HG03045 (cell line): ENCODE data around the gene TRIM37.
"Not testable (repeated sequence)": the region's sequence is repeated elsewhere in the genome, so short reads cannot be mapped to it uniquely, and the experiment has no call there.

Source experiments
- ATAC-seq: cut with Tn5 transposase; IDR thresholded peaks from one replicate; pipeline ENCODE4 v1.9.1; 2021; ENCODE audit warnings: mild to moderate bottlenecking, moderate library complexity; ENCODE audit not compliant: unreplicated experiment

The TRIM37 gene

DNA sequence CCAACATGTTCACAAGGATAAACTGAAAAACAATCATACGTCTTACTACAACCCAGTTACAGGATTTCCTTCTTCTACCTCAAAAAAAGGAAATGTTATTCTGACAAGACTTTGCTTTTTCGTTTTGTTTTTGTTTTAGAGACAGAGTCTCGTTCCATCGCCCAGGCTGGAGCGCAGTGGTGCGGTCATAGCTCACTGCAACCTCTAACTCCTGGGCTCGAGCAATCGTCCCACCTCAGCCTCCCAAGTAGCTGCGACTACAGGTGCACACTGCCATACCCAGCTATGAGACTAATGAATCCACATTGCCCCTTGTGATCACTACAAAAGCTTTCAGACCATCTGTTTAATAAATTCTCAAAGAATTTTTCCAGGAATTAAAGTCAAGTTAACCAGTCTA lies 8.8 kb upstream of the TRIM37 start:
- ATAC-seq: no peak

DNA sequence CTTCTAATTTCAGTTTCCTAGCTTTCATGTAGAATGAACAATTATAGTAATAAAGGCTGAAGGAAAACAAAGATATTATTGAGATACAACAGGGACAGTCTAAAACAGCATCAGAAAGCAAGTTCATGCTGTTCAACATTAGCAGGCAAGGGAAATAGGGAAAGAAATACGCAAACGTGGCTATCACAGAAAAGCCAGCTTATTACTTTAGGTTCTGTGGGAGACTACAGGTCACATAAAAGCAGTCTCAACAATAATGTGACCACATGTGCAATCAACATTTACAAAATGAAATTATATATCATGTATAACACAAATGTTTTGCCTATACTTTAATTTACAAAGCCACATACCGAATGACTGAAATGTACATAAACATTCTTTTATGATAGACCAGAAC lies 4.9 kb upstream of the TRIM37 start:
- ATAC-seq: no peak

DNA sequence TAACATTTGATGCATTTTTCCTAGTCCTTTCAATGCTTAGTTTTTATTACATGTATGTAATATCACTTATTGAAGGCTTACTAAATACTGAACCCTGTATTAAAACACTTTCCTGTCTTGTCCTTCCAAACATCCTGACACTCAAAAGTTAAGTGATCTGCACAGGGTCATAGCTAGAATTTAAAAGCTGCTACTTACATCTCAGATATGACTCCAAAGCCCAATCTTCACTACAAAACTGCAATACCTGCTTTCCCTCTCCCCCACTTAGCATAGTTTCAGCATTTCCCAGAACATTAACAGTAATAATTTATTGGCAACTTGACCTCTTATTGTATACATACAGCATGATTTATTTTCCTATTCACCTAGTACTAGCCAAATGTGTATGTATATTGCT lies 4.3 kb upstream of the TRIM37 start:
- no peak for ATAC-seq

DNA sequence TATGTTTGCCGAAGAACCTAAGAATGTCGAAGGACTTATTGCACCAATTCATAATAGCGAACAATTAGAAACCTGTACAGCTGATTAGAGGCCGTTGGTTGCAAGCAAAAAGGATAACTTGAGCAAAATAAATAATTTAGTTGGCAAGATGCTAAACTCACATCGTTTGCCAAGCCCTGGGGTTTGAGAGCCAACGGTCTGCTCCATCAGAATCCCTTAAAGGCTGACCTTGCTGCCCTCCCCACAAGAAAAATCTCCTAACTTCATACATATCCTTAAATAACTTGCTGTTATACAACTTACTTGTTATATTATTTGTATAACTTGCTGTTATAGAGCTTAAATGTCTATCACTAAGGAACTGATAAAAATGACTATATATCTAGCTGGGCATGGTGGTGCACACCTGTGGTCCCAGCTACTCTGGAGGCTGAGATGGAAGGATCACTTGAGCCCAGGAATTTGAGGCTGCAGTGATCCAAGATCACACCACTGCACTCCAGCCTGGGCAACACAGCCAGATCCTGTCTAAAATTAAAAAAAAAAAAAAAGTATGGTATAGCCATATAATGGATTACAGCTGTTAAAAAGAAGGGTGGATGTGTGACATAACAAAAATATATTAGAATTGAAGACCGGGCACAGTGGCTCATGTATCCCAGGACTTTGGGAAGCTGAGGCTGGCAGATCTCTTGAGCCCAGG lies 1.9 kb upstream of the TRIM37 start:
- ATAC-seq: no peak

DNA sequence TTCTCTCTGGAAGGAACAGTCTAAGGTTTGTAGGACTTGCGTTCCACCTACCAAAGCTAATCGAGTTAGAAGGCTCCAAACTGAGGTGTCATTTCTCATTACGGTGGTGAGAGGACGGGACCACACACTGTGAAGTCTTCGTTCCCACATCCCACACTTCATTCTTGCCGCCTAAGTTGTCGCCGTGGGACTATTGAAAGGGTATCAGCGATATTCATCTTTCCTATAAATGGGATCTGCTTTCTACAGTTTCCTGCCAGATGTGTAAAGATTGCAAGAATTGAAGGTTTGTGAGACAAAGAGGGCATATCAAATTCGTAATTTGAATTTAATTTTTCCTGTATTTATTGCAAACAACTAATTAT lies 608 bp upstream of the TRIM37 start:
- ATAC-seq: no peak

DNA sequence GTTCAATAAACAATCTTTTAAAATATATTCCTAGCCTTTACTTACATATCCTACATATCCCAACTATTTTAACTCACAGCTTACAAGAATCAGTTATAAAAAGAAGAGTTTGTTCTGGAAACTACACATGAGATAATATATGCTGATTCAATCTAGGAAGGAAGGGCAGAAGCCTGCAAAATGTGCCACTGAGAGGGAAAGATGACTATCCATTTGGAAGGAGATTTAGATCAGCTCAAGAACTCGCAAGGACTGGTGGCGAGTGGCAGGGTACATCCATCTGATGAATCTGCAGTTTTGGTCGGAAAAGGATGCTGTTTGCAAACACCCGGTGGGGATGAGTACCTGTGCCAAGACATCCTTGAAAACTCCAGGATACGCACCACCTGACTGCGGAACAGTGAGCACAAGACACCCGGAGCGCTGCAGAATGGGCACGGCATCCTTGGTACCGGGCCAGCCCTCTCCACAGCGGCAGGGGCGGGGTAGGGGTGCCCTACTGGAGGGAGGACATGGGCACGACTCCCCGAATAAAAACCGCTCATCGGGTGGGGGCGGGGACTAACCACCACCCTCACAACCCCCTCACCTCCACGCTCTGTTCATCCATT lies 723 bp downstream of the TRIM37 start:
- peak; percentile 25 for ATAC-seq

DNA sequence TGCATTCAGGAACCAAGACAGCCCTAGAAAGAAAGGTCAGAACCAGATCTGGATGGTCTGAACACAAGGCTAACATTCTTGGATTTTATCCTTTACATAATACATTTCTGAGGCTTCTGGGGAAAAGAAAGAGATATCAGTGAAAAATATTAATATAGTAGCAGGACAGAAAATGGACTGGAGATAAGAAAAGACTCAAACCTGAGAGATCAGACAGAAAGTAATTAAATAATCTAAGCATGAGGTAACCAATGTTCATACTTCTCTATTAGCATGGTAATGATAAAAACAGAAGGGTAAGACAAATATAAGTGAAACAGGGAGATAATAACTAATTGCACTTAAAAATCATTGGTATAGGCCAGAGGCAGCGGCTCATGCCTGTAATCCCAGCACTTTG lies 5.5 kb downstream of the TRIM37 start:
- no peak for ATAC-seq

DNA sequence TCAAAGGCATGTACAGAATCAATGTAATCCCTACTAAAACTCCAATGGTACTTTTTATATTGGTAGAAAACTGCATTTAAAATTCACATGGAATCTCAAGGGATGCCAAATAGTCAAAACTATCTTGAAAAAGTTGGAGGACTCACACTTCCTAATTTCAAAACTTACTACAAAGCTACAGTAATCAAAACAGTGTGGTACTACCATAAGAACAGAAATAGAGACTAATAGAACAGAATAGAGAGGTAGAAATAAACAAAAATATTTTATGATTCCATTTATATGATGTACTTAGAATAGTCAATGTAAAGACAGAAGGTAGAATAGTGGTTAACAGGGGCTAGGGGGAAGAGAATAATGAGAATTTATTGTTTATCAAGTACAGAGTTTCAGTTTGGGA lies 8.8 kb downstream of the TRIM37 start:
- no peak for ATAC-seq

DNA sequence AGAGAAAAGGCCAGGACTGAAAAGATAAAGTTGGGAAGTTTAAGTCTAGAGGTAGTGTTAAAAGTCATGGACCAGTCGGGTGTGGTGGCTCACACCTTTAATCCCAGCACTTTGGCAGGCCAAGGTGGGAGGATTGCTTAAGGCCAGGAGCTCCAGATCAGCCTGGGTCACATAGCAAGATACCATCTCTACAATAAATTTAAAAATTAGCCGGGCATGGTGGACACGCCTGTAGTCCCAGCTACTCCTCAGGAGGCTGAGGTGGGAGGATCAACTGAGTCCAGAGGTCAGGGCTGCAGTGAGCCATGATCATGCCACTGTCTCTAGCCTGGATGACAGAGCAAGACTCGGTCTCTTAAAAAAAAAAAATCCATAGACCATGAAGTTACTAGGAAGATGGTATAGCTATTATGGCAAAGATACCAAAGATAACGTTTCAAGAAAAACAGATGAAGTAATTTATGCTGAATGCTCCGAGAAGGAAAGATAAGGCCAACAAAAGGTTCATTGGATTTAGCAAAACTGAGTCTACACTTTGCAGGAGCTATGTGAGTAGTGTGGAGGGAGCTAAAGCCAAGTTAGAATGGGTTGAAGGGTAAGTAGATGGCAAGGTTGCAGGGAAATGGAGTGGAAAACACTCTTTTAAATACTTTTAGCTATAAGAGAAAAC lies 11.7 kb downstream of the TRIM37 start:
- ATAC-seq: no peak

DNA sequence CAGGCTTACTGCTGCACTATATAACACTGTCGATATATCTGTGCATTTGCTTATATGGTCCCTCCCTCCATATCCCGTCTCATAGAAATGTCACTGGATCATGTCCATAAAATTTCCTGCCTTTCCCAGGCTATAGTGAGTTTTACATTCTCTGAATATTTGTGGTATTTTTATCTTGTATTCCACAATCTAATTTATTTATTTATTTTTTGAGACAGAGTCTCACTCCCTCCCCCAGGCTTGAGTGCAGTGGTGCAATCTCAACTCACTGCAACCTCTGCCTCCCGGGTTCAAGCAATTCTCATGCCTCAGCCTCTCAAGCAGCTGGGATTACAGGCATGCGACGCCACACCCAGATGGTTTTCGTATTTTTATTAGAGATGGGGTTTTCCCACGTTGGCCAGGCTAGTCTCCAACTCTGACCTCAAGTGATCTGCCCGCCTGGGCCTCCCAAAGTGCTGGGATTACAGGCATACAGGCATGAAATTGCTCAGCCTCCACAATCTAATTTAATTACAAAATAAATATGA lies 12.9 kb downstream of the TRIM37 start:
- no peak for ATAC-seq

DNA sequence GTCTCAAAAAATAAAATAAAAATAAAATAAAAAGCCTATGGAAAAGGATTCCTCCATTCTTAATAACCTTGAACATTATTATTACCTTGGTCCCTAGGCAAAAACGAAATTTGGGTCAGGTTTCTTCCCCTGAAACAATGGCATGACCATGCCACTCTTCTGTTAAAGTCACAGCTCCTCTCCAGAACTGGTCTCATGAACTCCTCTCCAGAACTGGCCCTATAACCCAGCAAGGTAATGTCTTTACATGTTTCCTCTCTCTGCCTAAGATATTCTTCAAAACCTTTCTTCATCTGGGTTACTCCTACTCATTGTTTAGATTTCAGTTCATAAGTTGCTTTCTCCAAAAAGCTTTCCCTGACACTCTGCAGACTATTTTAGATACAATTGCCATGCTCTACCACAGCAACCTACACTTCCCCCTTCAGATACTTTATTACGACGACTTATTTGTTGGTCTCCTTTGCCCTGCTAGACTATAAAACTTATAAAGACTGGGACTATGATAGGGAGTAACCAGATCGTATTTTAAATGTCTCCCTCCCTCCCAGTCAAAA lies 13.5 kb downstream of the TRIM37 start:
- ATAC-seq: no peak

DNA sequence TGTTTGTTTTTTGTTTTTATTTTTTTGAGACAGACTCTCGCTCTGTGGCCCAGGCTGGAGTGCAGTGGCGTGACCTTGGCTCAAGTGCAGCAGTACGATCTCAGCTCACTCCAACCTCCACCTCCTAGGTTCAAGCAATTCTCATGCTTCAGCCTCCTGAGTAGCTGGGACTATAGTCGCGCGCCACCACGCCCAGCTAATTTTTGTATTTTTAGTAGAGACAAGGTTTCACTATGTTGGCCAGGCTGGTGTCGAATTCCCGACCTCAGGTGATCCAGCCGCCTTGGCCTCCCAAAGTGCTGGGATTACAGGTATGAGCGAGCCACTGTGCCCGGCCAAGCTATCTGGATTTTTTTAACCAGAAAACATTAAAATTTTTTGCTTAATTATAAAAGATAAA lies 16.1 kb downstream of the TRIM37 start:
- ATAC-seq: not testable (repeated sequence)

DNA sequence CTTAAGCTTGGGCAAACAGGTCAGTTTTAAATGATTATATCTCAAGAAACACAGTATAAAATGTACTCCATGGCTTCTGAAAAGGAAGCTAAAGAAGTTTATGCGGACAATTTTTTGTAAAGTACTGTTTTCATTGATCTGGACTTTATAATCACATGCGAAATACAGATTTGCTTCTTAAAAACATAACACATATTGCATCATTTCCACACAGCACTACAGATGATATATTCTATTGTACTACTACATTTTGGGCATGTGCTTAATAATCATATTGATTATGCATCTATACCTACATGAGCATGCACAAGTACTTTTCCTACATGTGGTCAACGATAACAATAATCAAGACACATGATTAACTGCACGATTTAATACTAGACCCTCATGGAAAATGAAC lies 22.5 kb downstream of the TRIM37 start:
- ATAC-seq: no peak

DNA sequence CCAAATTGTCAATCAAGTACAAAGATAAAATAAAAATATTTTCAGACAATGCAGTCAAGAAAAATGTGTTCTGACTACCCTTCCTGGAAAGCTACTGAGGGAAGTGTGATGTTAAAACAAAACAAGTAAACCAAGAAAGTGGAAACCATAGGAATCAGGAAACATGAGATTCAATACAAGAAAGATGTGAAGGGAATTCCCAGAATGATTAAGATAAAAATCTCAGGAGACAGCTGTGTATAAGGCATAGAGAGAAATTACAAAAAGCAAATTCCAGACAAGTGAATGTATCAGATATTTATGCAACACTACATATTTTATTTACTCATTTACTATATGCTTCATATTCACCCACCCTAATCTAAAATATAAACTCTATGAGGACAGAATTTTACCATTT lies 32.2 kb downstream of the TRIM37 start:
- no peak for ATAC-seq

DNA sequence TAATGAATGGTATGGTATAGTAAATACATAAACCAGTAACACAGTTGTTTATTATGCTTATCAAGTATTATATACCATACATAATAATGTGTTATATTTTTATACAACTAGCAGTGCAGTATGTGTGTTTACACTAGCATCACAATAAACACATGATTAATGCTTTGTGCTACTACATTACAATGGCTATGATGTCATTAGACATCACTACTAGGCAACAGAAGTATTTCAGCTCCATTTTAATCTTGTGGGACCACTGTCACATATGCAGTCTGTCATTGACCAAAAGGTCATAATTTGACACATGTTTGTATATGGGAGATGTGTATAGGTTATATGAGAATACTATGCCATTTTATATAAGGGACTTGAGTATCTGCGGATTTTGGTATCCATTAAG lies 32.7 kb downstream of the TRIM37 start:
- ATAC-seq: no peak

DNA sequence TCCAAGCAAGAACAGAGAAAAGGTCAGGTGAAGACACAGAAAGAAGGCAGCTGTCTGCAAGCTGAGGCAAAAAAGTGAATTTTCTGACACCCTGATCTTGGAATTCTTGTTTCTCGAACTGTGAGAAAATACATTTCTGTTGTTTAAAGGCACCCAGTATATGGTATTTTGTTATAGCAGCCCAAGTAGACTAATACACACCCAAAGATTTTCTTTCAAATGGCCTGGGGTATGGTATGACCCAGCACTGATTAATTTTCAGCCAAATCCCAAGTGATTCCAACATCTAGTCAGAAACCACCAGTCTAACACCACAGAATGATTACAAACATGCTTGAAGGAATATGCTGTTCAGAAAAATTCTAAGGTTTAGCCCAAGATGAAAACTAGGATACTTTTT lies 36.8 kb downstream of the TRIM37 start:
- ATAC-seq: no peak

DNA sequence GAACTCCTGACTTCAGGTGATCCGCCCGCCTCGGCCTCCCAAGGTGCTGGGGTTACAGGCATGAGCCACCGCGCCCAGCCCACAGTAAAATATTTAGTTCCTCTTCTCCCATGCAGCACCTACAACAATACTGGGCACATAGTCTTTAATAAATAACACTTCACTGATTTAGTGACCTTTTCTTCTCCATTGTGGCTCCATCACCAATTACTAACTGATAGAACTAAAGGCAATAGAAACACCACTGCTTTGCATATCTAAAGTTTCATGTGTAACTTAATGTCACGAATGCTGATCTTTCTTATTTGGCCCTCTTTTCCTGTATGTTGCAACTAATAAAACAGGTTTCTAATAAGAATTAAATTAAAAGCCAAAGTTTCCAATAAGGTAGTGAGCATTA lies 38.9 kb downstream of the TRIM37 start:
- no peak for ATAC-seq

DNA sequence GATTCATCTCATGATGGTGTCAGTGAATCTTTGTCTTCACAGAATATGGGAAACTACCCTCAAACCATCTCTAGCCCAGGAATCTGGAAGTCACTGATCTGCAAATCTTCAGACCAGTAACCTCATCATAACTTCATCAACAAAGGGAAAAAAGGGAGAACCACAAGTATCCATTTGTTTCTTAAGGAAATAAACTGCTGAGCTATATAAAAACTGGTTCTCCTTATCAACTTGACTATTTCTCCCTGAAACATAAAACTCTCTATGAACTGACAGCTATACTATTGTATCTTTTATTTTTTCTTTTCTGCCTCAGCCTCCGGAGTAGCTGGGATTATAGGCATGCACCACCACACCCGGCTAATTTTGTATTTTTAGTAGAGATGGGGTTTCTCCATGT lies 39.3 kb downstream of the TRIM37 start:
- no peak for ATAC-seq

DNA sequence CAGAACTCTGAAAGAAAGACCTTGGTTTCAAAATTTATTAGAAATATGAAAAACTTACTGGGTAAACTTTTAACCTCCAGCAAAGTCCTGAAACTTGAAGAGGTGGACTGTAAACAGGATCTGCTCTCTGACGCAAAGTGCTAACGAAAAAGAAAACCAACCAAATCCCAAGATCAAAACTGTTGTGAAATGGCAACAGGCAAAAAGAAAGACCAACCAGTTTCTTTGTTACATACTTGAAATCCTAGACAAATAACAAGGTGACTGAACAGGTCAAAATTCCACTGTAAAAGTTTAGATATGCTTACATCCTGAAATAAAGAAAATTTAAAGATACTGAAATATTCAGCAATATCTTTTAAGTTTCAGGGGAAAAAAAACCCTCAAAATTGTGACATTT lies 44.2 kb downstream of the TRIM37 start:
- no peak for ATAC-seq

DNA sequence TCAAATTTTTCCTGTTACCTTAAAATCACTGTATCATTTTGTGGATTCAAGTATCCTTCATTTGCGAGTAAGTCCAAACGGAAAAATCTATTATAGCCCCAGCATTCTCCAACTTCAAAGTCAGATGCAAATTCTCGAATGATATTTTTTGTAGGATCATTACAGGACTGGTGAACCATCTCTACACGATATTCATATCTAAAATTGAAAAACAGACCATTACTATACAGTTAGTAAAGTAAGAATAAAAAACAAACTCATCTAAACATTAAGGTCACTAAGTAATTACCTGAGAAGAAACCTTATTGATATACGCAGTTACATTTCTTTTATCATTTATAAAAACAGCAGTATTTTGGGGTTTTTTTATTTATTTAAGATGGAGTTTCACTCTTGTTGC lies 49.8 kb downstream of the TRIM37 start:
- no peak for ATAC-seq

DNA sequence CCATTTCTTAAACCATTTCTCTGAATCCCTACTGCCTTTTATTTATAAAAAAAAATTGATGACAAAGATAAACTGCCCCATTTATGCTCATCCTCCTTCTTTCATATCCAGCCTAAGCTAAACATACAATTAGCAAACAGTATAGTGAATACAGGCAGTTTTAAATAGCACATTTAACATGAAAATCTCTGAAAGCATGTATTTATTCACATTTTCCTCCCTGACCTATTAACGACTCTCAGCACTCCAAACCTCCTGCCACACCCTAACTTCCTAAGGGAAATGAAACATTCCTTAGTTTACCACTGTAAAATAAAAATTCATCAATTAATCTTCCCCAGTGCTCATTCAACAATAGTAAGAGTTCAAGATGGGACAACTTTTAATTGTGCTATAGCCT lies 56.9 kb downstream of the TRIM37 start:
- no peak for ATAC-seq

DNA sequence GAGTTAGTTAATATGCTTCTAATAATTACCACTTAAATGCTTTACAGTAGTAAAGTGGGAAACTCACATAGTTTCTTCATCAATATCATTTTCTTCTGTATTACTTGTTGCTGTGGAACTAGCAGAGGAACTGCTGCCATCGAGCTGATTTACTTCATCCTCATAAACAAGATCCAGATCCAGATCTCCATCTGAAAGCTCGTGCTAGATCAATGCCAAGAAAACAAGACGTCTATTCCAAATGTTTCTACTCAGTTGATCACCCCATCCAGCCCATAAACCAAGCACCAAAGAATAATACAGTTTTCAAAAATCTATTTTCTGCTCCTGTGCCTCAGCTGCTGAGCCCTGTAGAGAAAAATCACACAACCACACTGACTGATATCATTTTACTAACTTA lies 59.1 kb downstream of the TRIM37 start:
- ATAC-seq: no peak
